HG03175 (cell line): ENCODE results near the gene GPR176.
"Not testable (repeated sequence)": the region's sequence is repeated elsewhere in the genome, so short reads cannot be mapped to it uniquely, and the experiment has no call there.

Experiments
- ATAC-seq: cut with Tn5 transposase; IDR thresholded peaks from one replicate; pipeline ENCODE4 v1.9.1; 2021; ENCODE audit warnings: mild to moderate bottlenecking, moderate library complexity; ENCODE audit not compliant: unreplicated experiment

Gene GPR176

GRCh38 chr15:39936187-39936586 is 16.1 kb upstream of the GPR176 start:
- ATAC-seq: no peak

DNA sequence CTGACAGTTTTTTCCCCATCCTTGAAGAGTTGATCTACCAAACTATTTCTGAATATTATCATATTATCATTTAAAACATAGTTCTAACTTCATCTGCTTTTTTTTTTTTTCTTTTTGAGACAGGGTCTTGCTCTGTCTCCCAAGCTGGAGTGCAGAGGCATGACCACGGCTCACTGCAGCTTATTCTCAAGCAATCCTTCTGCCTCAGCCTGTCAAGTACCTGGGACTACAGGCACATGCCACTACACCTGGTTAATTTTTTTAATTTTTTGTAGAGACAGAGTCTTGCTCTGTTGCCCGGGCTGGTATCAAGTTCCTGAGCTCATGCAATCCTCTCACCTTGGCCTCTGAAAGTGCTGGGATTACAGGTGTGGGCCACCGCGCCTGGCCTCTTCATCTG is 15.2 kb upstream of the GPR176 start:
- ATAC-seq: no peak

DNA sequence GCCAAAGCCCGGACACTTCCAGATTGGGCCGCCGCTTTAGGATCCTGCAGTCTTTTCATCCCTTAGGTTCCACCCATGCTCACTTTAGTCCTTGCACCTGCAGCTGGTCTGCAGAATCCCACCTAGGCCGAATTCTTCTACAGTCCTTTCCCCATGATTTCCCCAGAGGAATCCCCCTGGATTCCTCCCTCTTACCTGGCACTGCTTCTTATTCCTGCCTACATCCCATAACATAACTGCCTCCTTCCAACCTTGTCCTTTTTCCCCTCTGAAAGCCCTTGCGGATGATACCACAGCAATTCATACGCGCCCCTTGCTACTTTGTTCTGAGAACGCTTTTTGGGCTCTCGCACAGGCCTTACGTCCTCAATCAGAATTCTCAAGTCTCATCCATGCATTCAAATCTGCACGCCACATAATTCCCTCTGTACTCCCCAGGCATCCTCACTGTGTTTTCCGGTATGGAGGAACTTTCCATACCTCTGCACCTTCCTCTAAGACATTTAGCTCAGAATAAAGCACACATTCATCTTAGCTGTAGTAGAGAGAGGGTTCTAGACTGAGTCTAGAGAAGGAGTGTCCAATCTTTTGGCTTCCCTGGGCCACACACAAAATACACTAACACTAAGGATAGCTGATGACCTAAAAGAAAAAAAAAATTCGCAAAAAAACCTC is 14.5 kb upstream of the GPR176 start:
- ATAC-seq: no peak

GRCh38 chr15:39931615-39932014 is 11.5 kb upstream of the GPR176 start:
- no peak for ATAC-seq

DNA sequence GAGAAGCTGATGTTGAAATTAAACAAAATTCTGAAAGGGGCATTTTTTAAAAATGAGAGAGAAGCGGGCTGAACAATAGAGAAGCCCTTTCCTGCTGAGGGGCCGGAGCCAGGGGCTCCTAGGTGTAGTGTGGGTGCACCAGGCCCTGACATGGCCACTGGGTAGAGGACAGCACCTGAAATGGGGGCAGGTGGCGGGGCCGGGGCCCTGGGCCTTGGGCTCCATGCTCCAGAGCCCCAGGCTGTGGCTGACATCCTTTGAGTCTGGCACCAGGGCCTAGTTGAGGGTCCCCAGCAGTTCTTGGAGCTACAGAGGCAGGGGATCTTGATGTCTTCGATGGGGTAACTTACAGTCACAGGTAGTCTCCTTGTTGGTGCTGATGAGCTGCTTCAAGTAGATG is 6.5 kb upstream of the GPR176 start:
- ATAC-seq: no peak

- ATAC-seq: no peak
These were observed 5.2 kb upstream of the GPR176 start for GRCh38 chr15:39925112-39925842.

- ATAC-seq: no peak
These were observed 4.4 kb upstream of the GPR176 start for GRCh38 chr15:39924437-39924836.

GRCh38 chr15:39922462-39923092 is 2.5 kb upstream of the GPR176 start:
- ATAC-seq: no peak

DNA sequence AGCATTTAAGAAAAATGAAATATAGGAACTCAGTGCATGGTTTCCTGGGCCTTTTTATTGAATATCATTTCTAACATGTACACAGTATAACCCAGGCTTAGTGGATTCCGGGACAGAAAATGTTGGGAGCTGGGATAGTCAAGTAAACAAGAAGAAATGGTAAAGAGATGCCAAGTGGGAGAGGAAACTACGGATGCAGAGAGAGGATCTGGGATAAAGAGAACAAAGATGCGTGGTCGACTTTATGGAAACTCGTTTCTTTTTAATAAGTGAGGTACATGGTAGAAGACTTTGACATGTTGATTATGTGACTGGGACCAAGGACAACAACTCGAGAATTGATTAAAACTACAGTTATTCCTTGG is 1.2 kb upstream of the GPR176 start:
- no peak for ATAC-seq

DNA sequence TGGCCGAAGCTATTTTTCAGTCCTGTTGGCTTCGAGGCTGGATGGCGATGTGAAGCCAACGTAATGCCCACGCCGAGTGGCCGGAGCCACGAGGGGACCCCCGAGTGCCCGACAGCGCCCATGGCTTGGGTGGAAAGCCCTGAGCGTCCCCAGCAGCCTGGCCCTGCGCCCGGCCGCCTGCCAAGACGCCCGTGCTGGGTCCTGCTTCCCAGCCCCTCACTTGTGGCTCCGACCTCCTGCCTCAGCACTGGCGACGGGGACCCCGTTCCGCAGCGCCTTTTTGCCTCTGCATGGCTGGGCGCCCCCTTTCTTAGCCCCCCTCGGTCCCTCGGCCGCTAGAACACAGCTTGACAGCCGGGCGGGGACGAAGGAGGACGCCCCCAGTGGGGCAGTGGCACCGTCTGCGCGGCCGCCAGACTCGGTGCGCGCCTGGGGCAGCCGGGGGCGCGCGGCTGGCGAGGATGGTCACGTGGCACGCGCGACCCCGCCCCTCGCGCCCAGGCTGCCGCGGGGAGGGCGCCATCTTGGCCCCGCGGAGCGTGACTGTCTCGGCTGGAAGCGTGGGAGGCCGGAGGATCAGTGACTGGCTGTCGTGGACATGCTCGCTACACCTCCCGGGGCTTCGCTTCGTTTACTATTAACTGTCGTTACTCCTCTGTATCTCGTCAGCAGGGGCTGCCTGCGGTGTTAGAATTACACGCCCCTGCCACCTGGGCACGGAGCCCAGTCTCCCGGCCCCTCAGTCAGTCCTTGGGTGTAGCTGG is 626 bp upstream of the GPR176 start:
- ATAC-seq: peak; percentile 88

- no peak for ATAC-seq
These were observed 687 bp downstream of the GPR176 start for GRCh38 chr15:39919411-39919747.

DNA sequence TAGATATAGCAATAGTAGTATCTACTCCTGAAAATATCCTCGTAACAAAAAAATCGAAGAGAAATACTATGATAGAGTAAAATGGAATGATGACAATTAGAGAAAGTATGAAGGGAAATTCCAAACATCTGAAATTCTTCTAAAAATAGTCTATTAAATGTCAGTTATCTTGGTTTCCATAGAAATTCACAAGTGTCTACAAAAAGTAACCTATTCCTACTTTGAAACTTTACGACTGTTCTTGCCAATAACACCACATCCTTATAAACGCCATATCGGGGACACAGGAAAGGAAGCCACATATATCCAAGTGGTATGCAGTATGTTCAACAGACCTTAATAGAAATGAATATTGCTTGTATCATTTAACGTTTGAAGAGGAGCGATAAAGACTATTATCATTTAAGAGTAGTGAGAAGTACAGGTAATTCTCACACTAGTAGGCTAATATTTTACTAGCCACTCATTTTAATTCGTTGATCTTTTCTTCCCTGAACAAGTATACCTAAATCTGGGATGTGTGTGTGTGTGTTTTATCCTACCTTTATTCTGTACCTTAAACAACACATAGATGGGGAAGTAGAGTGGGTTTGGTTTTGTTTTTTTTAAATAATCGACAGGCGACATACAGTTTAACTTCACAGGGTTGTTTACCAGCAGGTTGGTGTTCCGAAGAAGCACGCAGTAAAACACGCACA is 1.2 kb downstream of the GPR176 start:
- no peak for ATAC-seq

DNA sequence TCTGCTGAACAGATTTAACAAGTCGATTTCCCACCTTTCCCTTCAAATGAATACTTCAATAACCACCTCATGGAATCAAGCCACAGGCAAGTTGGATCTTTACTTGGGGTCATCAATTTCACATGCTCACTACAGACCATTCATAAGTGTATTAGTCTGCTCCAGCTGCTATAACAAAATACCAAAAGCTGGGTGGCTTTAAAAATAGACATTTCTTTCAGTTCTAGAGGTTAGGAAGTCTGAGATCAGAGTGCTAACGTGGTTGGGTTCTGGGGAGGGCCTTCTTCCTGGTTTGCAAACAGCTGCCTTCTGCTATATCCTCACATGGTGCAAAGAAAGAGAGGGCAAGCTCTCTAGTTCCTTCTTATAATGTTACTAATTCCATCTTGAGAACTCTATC is 5.1 kb downstream of the GPR176 start:
- no peak for ATAC-seq

DNA sequence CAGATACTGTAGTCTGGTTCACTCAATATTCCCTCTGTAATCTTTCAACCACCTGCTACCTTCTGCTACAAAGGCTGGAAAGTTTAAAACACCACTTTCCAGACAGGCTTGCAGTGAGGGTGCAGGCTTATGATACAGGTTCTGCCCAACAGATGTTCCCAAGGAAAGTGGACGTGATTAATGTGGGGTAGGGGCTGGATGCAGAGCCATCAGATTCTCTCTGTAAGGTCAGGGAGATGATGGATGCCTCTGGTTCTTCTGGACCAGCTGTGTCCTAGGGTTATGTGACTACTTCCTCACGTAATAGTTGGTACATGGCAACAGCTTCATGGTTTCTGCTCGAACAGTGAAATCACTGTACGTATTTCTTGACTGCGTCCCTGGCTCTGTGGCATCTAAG is 11.1 kb downstream of the GPR176 start:
- ATAC-seq: no peak

- no peak for ATAC-seq
These were observed 11.9 kb downstream of the GPR176 start for GRCh38 chr15:39908186-39908585.

DNA sequence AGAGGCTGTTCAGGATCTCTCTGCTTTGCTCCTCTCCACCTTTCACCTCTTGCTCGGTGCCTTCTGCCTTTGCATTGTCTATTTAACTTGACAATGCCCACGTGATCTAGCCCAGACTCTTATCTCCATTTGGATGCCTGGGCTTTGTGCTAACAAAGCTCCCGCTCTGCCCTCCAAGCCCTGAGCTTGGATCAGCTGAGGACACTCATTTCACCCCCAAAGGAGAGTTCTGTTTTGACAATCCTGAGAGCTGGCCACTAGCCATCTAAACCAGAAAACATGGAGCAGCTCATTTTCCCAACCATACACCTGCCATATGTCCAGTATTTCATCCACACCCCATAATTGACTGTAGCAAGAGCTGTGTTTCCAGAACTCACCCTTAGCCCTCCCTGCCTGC is 12.8 kb downstream of the GPR176 start:
- ATAC-seq: no peak

- no peak for ATAC-seq
These were observed 16.0 kb downstream of the GPR176 start for GRCh38 chr15:39904115-39904514.

- ATAC-seq: no peak
These were observed 21.7 kb downstream of the GPR176 start for GRCh38 chr15:39898317-39898716.

DNA sequence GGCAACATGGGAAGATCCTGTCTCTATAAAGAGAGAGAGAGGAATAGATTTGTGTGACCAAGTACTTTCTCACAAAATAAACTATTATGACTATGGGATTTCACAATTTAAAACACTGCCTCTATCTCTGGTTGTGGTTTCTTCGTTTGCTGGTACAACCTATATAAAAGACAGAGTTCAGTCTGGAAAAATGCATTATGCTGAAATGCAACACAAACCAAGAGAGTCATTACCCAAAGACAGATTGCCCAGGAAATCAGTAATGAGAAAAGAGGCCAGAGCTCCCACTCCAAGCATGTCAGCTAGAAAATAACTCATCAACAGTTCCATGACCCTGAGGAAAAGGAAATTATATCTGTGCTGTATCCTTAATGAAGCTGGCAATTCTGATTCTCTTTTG is 23.2 kb downstream of the GPR176 start:
- no peak for ATAC-seq

- no peak for ATAC-seq
These were observed 24.0 kb downstream of the GPR176 start for GRCh38 chr15:39896101-39896500.

DNA sequence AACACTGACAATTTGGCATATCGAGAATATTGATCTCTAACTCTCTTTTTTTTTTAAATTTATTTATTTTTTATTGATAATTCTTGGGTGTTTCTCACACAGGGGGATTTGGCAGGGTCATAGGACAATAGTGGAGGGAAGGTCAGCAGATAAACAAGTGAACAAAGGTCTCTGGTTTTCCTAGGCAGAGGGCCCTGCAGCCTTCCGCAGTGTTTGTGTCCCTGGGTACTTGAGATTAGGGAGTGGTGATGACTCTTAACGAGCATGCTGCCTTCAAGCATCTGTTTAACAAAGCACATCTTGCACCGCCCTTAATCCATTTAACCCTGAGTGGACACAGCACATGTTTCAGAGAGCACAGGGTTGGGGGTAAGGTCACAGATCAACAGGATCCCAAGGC is 27.0 kb downstream of the GPR176 start:
- not testable (repeated sequence) for ATAC-seq
